ENCODE data around the gene SLBP.

DNA sequence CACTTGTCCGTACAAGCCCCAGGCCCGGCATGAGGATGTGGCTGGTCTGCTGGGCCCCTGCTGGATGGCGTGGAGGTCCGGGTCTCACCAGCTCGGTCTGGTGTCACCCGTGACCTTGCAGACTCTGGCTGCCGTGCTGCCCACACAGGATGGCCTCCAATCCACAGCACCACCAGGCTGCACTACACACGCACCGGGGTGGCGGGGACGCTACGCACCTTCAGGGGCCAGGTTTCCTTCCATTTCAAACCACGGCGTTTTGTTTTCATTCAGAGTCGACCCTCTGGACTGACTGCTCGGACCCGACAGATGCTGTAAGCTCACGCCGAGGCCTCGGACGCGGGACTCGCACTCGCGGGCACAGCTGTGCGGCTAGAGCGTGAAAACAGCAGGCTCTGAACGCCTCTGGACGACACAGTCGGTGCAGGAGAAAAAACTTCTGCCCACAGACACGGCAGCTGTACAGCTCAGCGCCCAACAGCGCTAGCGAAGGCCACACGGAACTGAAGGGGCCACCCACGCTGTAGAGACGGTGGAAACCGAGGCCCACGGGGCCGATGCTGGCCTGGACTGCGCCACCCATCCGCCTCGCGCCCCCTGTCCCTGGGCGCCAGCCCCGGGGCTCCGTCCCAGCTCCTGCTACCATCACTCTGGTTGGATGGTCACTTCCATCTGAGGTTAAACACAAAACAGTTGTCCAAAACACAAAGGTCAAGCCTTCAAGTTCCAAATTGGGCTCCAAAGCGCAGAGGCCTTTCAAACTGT lies 68.0 kb downstream of the SLBP start:
- TF ChIP-seq CHD2 (IDR thresholded peaks at IDR 0.05; ENCODE audit: low read length) (no peak), EZH2 (IDR thresholded peaks at IDR 0.05; ENCODE audit: low read depth, low read length, severe bottlenecking) (no peak), SP2 (IDR thresholded peaks at IDR 0.05; ENCODE audit: low read length) (no peak), EP300 (IDR thresholded peaks at IDR 0.05; ENCODE audit: borderline replicate concordance in 1 of 2, low read depth in 2 of 2, low read length in 2 of 2) (no peak)
- TF ChIP-seq, protein P1, sequence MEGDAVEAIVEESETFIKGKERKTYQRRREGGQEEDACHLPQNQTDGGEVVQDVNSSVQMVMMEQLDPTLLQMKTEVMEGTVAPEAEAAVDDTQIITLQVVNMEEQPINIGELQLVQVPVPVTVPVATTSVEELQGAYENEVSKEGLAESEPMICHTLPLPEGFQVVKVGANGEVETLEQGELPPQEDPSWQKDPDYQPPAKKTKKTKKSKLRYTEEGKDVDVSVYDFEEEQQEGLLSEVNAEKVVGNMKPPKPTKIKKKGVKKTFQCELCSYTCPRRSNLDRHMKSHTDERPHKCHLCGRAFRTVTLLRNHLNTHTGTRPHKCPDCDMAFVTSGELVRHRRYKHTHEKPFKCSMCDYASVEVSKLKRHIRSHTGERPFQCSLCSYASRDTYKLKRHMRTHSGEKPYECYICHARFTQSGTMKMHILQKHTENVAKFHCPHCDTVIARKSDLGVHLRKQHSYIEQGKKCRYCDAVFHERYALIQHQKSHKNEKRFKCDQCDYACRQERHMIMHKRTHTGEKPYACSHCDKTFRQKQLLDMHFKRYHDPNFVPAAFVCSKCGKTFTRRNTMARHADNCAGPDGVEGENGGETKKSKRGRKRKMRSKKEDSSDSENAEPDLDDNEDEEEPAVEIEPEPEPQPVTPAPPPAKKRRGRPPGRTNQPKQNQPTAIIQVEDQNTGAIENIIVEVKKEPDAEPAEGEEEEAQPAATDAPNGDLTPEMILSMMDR (IDR thresholded peaks at IDR 0.05; ENCODE audit: control extremely low read depth in 1 of 3, insufficient read depth in 1 of 3, low read depth in 1 of 3, low read length in 3 of 3) = no peak

Measured in H1 (cell line).